Brain pericyte (primary cell): Measurements from ENCODE around the gene TXK.

Experiments used
- DNase-seq: peaks from one replicate; pipeline ENCODE4 v3.0.0-alpha.2; 2012; ENCODE audit warnings: low read depth, low spot score

TXK gene

DNA sequence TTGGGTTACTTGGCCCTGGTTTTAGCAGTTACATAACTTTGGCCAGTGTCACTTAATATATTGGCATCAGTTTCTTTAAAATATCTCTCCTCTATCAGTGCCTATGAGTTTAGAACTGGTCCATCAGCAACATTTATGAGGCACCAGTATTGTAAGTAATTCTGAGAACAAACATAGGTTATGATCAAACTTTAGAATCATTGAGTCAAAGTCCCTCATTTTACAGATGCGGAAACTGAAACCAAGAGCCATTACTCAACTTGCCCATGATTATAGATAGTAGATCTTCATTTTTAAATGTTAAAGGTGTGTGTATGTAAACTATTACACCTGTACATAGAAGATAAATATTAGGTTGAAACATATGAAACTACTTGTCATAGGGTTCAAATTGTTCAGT, 113.0 kb downstream of the TXK start:
- DNase-seq: no peak

DNA sequence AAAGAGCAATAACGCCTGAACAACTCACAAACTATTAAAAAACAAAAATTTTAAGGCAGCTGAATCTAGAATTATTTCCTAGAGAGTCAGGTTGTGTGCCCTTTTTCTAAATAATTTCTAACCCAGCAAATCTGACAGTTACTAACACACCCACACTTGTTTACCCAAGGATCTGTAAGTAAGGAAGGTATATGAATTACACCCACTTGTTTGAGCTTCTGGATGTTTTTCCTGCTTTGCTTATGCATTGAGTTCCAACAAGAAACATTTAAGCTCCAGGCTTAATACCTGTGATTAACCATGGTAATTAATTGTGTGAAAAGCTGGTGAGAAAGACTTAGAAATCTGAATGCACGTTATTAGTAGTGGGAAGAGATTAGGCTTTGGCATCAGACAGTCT, 115.9 kb downstream of the TXK start:
- DNase-seq: no peak

DNA sequence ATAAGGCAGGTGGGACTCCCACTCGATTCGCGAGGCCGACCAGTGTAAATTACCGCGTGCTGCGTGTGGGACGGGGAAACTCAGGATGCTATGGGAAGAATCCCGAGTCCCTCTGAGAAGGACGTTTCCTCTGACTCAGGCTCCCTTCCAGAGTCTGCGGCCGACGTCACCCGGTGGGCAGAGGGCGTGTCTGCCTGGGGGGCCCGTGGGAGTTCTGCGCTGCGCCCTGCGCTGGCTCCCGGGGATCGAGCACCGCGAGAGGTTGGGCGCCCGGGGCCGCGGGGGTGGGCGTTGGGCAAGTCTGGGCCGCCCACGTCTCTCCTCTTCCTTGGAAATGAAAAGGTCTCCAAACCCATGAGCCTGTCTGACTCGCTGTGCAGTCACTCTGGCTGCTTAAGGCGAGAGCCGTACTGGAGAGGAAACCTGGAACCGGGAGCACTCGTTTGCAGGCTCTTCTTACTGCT, 116.9 kb downstream of the TXK start:
- DNase-seq: no peak
